HG02759 (cell line): ENCODE measurements around the gene SMIM35.
"Not testable (repeated sequence)": the region's sequence is repeated elsewhere in the genome, so short reads cannot be mapped to it uniquely, and the experiment has no call there.

ENCODE experiments used
- ATAC-seq: cut with Tn5 transposase; IDR thresholded peaks from one replicate; pipeline ENCODE4 v1.9.1; 2021; ENCODE audit warnings: mild to moderate bottlenecking, moderate library complexity; ENCODE audit not compliant: unreplicated experiment

Gene SMIM35

DNA sequence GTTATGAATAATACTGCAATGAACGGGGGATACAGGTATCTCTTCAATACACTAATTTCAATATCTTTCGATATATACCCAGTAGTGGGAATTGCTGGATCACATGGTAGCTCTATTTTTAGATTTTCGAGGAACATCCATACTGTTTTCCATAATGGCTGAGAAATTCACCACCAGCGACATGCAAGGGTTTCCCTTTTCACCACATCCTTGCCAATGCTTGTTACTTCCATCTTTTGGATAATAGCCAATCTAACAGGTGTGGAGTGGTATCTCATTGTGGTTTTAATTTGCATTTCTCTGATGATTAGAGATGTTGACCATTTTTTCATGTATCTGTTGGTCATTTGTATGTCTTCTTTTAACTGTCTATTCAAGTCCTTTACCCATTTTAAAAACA, 94.6 kb downstream of the SMIM35 start:
- no peak for ATAC-seq

DNA sequence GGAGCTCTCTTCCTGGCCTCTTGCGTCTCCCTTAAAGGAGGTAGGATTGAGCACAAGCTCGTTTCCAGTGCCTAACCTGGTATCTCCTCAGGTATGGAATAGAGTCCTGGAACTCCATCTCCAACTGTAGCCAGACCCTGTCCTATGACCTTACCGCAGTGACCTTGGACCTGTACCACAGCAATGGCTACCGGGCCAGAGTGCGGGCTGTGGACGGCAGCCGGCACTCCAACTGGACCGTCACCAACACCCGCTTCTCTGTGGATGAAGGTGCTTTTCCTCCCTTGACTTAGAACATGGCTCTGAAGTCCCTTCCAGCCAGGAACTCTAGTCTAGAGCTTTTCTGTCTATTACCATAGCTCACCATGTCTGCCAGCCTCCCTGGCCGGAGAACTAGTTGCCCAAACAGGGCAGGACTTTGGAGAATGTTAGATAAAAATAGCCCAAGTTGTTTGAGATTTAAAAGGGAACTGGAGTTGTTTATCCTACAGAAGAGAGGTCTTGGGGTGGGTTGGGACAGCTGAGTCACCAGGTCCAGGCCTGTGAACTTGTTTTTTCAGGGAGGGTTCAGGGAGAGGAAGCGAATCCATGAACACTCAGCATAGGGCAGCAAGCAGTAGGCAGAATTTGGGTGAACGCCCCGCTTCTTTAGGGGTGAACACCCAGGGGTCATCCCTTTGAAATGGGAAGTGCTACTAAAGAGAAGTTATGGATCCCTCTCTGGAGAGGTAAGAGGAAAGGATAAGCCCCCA, 97.2 kb downstream of the SMIM35 start:
- no peak for ATAC-seq

DNA sequence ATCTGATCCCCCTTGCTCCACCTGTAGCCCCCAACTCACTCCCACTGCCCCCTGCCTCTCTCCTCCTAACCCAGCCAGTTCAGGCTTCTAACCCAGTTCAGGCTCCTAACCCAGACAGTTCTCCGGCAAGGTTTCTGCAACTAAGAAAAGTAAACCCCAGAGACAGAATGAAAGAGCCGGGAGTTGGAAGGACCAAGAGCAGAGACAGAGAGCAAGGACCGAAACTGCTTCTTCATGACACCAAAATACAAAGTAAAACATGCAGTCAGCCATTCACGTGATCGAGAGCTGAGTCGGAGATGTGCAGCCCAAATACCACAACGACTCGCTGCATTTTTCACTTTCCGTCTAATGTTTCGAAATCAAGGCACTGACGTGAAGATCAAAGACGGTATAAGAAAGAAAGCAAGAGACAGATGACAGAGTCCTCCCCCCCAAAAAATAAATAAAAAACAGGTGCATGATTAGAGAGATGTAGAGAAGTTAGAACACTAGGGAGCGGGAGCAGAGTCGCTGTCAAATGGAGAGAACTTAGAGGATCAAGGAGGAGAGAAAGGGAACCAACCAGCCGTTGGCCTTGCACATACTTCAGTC, 99.7 kb downstream of the SMIM35 start:
- ATAC-seq, result peak; percentile 38

DNA sequence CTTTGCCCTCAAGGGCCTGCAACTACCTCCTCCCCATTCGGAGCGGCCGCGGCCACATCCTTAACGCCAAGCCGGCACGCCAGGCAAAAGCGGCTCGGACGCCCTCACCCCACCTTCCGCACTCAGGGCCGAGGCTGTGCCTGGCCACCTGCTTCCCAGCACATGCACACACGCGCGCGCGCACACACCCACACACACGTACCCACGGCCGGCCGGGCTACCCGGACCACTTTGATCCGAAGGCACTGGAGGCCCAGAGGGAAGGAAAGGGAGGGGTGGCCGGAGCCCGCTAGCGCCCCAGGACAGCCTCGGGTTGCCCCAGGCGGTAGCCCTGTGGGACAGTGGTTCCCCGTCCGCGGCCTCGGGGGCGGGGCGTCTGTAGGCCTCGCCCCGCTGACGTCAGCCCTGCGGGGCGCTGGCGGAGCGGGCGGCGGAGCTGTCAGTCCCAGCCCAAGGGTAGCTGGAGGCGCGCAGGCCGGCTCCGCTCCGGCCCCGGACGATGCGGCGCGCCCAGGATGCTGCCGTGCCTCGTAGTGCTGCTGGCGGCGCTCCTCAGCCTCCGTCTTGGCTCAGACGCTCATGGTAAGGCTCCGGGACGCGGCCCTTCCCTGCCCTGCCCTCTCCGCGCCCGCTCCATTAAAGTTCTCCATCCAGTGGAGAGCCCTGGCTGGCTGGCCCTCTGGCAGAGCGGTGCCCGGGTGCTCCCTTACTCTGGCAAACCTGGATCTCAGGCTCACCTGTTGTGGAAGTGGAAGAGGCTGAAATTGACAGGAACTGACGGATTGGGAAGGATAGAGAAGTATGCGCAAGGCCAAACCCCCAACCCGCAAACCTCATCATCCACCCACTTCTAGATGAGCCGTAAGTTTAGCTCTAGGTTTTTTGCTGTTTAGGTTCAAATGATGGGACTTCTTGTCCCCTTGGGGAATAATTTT, 100.5 kb downstream of the SMIM35 start, which contains the start of gene IL10RA:
Gene IL10RA, plus strand, starts transcription at position 442 of the 935 bp plus-strand sequence. Its CDS starts 74 bp downstream, at position 516.
- ATAC-seq, result peak; percentile 94

DNA sequence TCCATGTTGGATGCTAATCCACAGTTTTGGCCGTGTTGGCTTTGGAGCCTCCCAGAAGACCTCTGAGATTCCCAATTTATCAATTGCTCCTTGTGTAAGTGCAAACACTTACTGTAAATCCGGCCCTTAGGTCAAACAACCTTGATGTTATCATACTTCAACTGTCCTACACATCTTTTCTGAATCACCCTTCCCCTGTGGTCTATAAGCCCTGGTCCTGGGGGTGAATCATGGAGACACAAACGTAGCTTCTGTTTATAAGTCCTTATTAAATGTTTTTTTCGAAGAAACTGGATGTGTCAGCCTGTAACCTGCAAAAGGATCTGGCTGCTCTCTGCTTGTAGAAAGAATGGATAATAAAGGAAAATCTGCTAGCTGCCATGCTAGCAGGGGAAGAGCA, 102.3 kb downstream of the SMIM35 start:
- no peak for ATAC-seq

DNA sequence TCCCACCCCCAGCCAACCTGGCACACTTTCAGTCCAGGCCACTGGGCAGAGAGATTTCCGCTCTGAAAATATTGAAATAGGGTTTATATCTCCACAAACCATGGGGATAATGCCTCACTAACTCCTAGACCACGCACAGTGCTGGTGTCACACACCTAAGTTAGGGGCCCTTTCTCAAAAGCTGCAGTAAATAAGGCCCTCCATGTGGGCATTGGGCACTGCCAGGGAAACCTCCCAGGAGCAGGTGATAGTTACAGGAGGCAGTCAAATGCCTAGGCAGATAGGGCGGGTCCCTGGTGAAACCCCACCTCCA, 103.6 kb downstream of the SMIM35 start:
- no peak for ATAC-seq

DNA sequence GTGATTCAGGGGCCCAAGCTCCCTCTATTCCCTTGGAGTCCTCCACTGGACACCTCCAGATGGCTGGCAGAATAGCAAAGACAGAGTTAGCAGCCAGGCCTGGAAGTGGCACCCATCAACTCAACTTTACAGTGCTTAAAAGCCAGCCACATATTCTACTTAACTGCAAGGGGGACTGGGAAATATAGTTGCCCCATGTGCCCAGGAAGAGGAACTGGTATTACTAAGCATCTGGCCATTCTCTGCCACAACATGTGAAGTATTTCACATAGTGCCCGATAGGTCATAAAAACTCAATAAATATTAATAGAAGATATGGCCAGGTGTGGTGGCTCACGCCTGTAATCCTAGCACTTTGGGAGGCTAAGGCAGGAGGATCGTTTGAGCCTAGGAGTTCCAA, 106.0 kb downstream of the SMIM35 start:
- ATAC-seq, result no peak

DNA sequence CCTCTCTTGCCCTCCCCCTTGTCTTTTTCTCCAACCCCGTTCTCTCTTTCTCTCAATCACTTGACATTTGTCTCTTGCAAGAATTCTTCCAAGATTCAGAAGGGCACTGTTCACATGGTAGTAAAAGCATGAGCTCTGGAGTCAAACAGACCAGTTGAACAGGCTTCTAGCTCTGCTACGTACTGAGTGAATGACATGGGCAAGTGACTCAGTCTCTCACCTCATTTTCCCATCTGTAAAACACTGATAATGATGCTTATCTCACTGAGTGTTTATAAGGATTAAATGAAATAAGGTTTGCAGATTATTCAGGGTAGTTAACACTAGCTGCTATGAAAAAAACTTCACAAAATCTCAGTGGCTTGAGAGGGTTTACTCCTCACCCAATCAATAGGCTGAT, 106.5 kb downstream of the SMIM35 start:
- ATAC-seq, result peak; percentile 21

DNA sequence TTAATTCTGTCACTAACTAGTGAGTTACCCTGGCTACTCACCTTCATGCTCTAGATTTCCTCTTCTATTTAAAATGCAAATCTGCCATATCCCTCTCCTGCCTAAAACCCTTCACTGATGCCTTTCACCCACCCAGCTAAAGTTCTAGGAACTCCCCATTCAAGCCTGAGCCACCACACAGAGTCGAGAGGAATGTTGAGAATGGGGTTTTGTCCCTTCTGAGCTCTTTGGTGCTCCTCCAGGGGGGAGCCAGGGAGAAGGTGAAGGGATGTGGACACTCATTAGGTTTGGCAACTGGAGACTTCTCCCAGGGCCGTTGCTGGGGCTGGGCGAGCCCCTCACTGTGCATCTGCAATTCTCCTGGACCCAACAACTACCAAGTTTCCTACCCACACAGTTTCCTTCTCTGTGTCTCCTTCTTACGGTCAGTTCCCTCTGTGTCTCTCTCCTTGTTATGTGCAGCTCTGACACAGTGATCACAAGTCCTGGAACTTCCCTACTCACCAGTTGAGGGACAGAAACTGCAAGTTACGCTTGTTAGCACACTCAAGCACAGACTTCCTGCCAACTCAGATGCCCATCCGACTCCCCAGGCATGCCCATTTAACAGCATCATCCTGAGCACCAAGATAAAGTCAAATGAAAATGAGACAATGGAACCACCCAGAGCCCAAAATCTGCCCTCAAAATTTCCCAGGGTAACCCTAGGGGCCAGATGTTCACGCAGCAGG, 107.1 kb downstream of the SMIM35 start:
- ATAC-seq, result peak; percentile 78

DNA sequence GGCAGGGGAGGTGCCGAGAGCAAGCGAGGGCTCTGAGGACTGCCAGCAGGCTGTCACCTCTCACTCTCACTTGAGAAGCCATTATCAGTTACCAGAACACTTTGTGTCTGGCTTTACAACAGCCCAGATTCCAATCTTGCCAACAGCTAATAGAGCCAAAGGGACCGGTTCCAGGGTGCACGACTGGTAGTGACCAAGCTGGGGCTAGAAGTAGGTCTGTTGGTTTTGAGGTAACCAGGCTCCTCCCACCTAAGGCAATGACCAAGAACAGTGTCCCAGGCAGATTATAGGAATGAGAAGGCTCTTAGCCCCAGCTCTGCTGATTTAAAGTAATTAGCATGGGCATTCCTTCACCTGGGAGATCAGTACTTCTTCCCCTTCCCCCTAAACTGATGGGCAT, 107.8 kb downstream of the SMIM35 start:
- no peak for ATAC-seq

DNA sequence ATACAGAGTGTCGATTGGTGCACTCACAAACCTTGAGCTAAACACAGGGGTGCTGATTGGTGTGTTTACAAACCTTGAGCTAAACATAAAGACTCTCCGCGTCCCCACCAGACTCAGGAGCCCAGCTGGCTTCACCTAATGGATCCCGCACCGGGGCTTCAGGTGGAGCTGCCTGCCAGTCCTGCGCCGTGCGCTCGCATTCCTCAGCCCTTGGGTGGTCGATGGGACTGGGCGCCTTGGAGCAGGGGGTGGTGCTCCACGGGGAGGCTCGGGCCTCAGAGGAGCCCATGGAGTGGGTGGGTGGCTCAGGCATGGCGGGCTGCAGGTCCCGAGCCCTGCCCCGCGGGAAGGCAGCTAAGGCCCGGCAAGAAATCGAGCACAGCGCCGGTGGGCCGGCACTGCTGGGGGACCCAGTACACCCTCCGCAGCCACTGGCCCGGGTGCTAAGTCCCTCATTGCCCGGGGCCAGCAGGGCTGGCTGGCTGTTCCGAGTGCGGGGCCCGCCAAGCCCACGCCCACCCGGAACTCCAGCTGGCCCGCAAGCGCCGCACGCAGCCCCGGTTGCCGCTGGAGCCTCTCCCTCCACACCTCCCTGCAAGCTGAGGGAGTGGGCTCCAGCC, 108.4 kb downstream of the SMIM35 start:
- not testable (repeated sequence) for ATAC-seq

DNA sequence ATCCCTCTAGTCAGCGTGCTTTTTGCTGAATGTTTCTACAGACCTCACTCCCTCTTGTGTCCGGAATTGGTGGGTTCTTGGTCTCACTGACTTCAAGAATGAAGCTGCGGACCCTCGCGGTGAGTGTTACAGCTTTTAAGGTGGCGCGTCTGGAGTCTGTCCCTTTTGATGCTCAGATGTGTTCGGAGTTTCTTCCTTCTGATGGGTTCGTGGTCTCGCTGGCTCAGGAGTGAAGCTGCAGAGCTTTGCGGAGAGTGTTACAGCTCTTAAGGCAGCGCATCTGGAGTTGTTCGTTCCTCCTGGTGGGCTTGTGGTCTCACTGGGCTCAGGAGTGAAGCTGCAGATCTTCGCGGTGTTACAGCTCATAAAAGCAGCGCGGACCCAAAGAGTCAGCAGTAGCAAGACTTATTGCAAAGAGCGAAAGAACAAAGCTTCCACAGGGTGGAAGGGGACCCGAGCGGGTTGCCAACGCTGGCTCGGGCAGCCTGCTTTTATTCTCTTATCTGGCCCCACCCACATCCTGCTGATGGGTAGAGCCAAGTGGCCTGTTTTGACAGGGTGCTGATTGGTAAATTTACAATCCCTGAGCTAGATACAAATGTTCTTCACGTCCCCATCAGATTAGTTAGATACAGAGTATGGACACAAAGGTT, 109.0 kb downstream of the SMIM35 start:
- not testable (repeated sequence) for ATAC-seq

DNA sequence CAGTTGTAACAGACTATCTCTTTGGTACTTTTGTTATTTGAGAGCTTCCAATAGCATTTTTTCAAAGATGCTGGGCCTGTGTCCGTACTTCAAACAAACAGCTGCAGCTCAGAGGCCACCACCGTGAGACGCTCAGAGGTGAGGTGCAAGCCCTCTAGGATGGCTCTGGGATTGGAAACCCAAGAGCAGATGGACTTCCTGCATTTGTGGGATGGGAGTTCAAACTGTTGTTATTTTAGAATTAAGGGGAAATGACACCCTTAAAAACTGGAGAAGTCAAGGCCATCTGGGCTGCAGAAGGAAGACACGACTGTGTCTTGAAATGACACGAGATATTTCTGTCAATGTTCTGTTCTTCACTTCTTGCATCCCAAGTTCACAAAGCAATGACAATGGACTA, 109.7 kb downstream of the SMIM35 start:
- no peak for ATAC-seq

DNA sequence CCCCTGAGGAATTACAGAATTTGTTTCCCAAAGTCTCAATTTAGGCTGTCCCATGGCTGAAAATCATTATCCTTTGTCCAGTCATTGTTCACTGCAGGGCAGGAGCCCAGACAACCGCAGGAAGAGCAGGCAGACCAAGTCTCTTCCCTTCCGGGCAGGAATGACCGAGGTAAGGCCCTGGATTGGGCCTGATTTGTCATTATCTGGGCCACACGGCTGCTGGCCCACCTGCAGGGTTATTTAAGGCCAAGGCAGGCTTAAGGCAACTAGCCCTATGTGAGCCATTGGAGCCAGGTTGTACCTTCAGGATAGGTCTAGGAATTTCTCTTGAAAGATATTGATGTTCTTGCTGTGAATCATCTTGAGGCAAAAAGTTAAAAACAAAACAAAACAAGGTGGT, 110.3 kb downstream of the SMIM35 start:
- ATAC-seq, result no peak

DNA sequence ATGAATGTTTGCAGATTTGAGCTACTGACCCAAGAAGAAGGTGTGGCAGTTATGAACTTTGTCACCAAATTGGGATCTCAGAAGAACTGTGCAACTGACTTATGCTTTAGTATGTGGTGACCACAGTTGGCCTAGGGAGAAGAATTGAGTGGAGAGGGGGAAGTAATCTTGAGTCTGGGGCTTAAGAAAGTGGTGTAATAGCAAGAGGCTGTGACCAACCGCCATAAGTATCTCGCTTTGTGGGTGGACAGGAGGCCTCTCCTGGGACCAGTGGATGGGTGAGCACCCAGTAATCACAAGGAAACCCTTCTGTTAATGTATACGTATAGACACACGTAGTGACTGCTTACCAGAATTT, 113.3 kb downstream of the SMIM35 start:
- no peak for ATAC-seq

DNA sequence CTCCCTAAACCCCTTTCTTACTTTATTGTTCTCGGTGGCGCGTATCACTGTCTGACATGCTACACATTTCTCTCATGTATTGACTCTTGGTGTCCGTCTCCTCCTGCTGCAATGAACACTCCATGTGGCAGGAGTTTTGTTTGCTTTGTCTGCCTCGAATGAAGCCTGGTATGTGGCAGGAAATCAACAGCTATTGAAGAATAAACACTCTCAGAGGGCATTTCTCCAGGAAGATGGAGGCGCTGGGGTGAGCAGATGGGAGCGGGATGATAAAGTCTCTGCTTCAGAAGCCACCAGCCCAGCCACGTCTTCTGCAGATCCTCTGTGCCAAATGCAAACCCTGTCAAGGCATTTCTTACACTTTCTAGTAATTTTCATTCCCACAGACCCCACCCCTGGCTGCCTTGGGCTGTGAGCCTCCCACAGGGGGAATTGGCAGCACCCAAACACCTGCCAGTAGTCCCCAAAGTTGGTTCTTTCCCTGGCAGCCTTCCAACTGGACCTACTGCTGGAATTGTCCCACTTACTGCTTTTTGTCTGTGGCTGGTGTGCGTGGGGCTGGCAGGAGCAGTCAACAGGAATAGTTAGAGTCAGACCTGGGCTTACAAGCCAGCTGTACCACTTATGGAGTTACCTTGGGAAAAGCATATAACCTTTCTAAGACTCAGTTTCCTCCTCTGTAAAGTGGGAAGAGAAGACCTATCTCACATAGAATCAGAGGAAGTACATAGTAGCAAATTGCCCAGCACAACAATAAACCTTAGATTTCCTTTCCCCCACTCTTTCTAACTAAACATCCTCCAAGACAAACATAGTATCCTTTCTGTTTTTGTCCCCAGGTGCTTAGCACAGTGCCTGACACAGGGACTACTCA, 113.9 kb downstream of the SMIM35 start:
- no peak for ATAC-seq

DNA sequence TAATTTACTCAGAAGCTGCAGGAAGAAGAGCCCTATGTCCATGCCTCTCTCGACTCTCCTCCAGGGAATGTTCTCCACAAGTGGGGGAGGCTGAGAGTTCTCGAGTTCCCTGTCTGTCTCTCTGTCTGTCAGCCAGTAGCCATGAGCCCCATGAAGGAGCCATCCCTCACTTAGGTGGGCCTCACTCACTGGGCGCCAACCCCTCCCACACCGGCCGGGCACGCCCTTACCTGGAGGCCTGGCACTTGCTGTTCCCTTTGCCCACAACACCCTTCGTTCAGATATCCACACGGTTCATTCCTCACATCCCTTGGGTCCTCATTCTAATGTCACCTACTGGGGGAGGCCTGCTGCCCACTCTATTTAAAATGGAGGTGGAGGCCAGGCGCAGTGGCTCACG, 114.7 kb downstream of the SMIM35 start:
- ATAC-seq, result no peak

DNA sequence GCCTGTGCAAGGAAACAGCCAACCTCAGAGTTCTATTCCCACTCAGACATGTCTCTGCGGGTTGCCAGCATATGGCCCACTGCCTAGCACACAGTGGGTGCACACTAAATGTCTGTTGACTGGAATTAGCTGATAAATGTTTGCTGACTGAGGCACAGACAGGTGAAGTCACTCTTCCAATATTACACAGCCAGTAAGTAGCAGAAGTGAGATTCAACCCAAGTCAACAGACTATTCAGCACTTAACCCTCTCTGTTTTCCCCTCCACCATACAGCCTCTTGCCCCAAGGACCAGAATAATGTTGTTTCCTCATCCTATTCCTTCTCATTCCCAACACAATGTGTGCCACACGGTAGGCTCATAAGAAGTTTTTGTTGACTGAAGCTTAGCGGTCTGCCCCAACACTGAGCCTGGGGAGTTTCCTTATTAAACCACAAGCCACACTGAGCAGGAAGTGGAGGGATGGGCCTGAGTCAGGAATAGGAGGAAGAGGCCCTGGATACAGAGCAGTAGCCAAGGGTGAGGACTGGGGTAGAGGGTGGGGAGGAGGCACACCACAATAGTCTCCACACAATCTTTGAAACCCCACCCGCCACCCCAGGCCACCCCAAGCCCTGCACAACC, 116.3 kb downstream of the SMIM35 start:
- no peak for ATAC-seq
